Natural killer cell treated with Interleukin-12 subunit alpha and Interleukin-12 subunit beta and Interleukin-15 and Interleukin-18, amount 100 ng/mL, for 72 hours (primary cell): ENCODE results near the gene MRPL2. TPM values are rescaled to one million over a fixed set of nuclear protein-coding genes. Genes with fewer than 3 reads are reported as not detected.
A peak's percentile ranks its signal among the peaks of the same experiment; 100 is the strongest.
"Not testable (repeated sequence)": the region's sequence is repeated elsewhere in the genome, so short reads cannot be mapped to it uniquely, and the experiment has no call there.

ENCODE experiments used
- ATAC-seq, 2 donors: fragments of 150-1000 bp; cut with Tn5 transposase in 1 of 2; sonication (Bioruptor Pico), chemical (Tn5 transposase) in 1 of 2; 2 replicates each; pipeline ENCODE4 v1.10.0; 2021
- DNase-seq: peaks from one replicate; pipeline ENCODE4 v3.0.0; 2022; ENCODE audit warnings: low spot score
- H3K27ac Mint-ChIP-seq, 2 donors: 1 replicate in 1 of 2; 2 replicates in 1 of 2; pipeline ENCODE4 v1.8.0; 2022; ENCODE audit warnings: mixed read lengths in 2 of 2, mild to moderate bottlenecking in 1 of 2, moderate library complexity in 1 of 2
- H3K27me3 Mint-ChIP-seq, 2 donors: 1 replicate in 1 of 2; 2 replicates in 1 of 2; pipeline ENCODE4 v1.8.0; 2022; ENCODE audit warnings: mixed read lengths in 2 of 2
- H3K36me3 Mint-ChIP-seq: one replicate; pipeline ENCODE4 v1.8.0; 2022; ENCODE audit warnings: mixed read lengths
- H3K4me1 Mint-ChIP-seq, 2 donors: 1 replicate in 1 of 2; 2 replicates in 1 of 2; pipeline ENCODE4 v1.8.0; 2022; ENCODE audit warnings: low read depth in 2 of 2, mixed read lengths in 2 of 2, mild to moderate bottlenecking in 1 of 2
- H3K4me3 Mint-ChIP-seq: one replicate; pipeline ENCODE4 v1.8.0; 2022; ENCODE audit warnings: mixed read lengths
- H3K9me3 Mint-ChIP-seq: 2 replicates; pipeline ENCODE4 v1.8.0; 2022; ENCODE audit warnings: mixed read lengths
- total RNA-seq, 2 donors: library from RNA; stranded (reverse); gene quantifications; one replicate each; pipeline ENCODE4 v1.2.3, GENCODE V29; 2022

The MRPL2 gene
- total RNA-seq, 2 donors from 2014 or later: 41.7 to 59.6 TPM

DNA sequence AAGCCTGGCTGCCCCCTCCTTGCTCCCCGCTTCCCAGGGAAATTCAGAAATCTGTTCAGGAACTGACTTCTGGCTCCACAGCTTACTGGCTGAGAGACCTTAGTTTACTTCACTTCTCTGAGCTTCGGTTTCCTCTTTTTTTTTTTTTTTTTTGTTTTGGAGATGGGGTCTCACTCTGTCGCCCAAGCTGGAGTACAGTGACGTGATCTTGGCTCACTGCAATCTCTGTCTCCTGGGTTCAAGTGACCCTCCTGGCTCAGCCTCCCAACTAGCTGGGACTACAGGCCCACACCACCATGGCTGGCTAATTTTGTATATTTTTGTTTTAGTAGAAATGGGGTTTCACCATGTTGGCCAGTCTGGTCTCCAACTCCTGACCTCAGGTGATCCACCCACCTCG, 31.8 kb upstream of the MRPL2 start:
- Mint-ChIP-seq H3K27ac (no peak overlapping the region), H3K4me1 (peaks cover 5 to 8% of the 10 kb centered on the region in 2 donors), H3K36me3 (no peaks in the 10 kb centered on the region), H3K27me3 (peaks cover 0 to under 1% of the 10 kb centered on the region in 2 donors), H3K4me3 (no peak overlapping the region), H3K9me3 (no peaks in the 10 kb centered on the region)
- DNase-seq (no peak), ATAC-seq (no peak)

DNA sequence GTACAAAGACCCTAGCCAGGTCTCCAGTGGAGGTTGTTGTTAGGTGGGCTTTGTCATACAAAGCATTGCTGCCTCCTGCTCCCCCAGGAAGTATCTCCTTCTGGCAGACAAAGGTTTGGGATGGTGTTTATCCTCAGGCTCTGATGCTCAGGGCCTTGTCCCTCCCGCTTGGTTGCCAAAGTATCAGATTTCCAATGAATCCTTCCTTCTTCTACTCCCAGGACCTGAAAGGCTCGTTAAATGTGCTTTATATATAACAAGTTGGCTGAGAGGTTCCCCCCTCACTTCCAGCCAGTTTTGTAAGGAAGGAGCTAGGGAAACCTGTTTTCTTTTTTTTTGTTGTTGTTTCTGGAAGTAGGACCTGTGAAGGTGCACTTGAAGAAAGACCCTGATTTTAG, 31.3 kb upstream of the MRPL2 start:
- Mint-ChIP-seq H3K27me3 (peaks cover 0 to 3% of the 10 kb centered on the region in 2 donors), H3K36me3 (no peaks in the 10 kb centered on the region), H3K27ac (no peak overlapping the region), H3K4me1 (peaks cover 5 to 10% of the 10 kb centered on the region in 2 donors), H3K9me3 (no peaks in the 10 kb centered on the region), H3K4me3 (no peak overlapping the region)
- no peak for DNase-seq
- ATAC-seq: no peak

GRCh38 chr6:43089874-43090558, 30.8 kb upstream of the MRPL2 start:
- H3K4me3 Mint-ChIP-seq: no peak overlapping the region
- peaks cover 5 to 10% of the 10 kb centered on the region in 2 donors for H3K4me1 Mint-ChIP-seq
- DNase-seq (no peak), ATAC-seq (no peak)
- no peak overlapping the region for H3K27ac Mint-ChIP-seq
- H3K9me3 Mint-ChIP-seq: no peaks in the 10 kb centered on the region
- no peaks in the 10 kb centered on the region for H3K36me3 Mint-ChIP-seq
- peaks cover 0 to 3% of the 10 kb centered on the region in 2 donors for H3K27me3 Mint-ChIP-seq

DNA sequence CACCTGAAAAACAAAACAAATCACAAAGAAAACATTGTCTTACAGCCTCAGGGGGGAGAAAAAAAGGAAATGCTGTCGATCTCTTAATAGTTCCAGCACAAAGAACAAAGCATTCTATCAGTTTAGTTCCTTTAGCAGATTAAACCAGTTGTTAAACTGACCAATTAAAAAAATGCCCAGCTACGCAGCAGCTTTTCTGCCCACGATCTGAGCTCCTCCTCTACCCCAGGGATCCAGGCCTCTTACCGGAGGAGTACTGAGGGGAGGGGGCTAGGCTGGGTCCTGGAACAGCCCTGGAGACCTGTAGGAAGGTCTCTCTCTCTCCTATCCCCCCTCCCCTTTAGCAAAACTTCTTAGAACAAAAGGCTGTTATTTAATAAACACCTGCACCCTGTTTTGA, 30.2 kb upstream of the MRPL2 start:
- peaks cover 5 to 10% of the 10 kb centered on the region in 2 donors for H3K4me1 Mint-ChIP-seq
- peaks cover 0 to 3% of the 10 kb centered on the region in 2 donors for H3K27me3 Mint-ChIP-seq
- no peak for ATAC-seq
- H3K9me3 Mint-ChIP-seq: no peaks in the 10 kb centered on the region
- no peak overlapping the region for H3K27ac Mint-ChIP-seq
- no peak for DNase-seq
- no peaks in the 10 kb centered on the region for H3K36me3 Mint-ChIP-seq
- no peak overlapping the region for H3K4me3 Mint-ChIP-seq

GRCh38 chr6:43088654-43089056, 29.4 kb upstream of the MRPL2 start:
- H3K36me3 Mint-ChIP-seq: no peaks in the 10 kb centered on the region
- peaks cover 0 to 7% of the 10 kb centered on the region in 2 donors for H3K4me1 Mint-ChIP-seq
- H3K9me3 Mint-ChIP-seq: no peaks in the 10 kb centered on the region
- H3K27ac Mint-ChIP-seq: no peak overlapping the region
- no peak for DNase-seq
- peaks cover 2 to 3% of the 10 kb centered on the region in 2 donors for H3K27me3 Mint-ChIP-seq
- no peak overlapping the region for H3K4me3 Mint-ChIP-seq
- ATAC-seq: no peak

- ATAC-seq: peak; percentile 60 to 65
- H3K27me3 Mint-ChIP-seq: peaks cover 3 to 6% of the 10 kb centered on the region in 2 donors
- H3K4me3 Mint-ChIP-seq: no peak overlapping the region
- H3K4me1 Mint-ChIP-seq: peaks cover 0 to 4% of the 10 kb centered on the region in 2 donors
- H3K27ac Mint-ChIP-seq: no peak overlapping the region
- H3K36me3 Mint-ChIP-seq: no peaks in the 10 kb centered on the region
- H3K9me3 Mint-ChIP-seq: no peaks in the 10 kb centered on the region
- no peak for DNase-seq
These were observed 26.9 kb upstream of the MRPL2 start for GRCh38 chr6:43086022-43086658.

- H3K9me3 Mint-ChIP-seq: no peaks in the 10 kb centered on the region
- no peaks in the 10 kb centered on the region for H3K36me3 Mint-ChIP-seq
- H3K27me3 Mint-ChIP-seq: peaks cover 3 to 13% of the 10 kb centered on the region in 2 donors
- no peak for DNase-seq
- ATAC-seq: no peak
- no peak overlapping the region for H3K27ac Mint-ChIP-seq
- no peak overlapping the region for H3K4me3 Mint-ChIP-seq
- H3K4me1 Mint-ChIP-seq: peaks cover 3 to 7% of the 10 kb centered on the region in 2 donors
These were observed 23.8 kb upstream of the MRPL2 start for GRCh38 chr6:43082806-43083655.

- not testable (repeated sequence) for H3K27ac Mint-ChIP-seq, H3K36me3 Mint-ChIP-seq, H3K9me3 Mint-ChIP-seq, ATAC-seq, DNase-seq, H3K4me3 Mint-ChIP-seq
- H3K27me3 Mint-ChIP-seq: peaks cover 3 to 19% of the 10 kb centered on the region in 2 donors
- H3K4me1 Mint-ChIP-seq: peaks cover 7 to 11% of the 10 kb centered on the region in 2 donors
These were observed 22.7 kb upstream of the MRPL2 start for GRCh38 chr6:43081922-43082321.

DNA sequence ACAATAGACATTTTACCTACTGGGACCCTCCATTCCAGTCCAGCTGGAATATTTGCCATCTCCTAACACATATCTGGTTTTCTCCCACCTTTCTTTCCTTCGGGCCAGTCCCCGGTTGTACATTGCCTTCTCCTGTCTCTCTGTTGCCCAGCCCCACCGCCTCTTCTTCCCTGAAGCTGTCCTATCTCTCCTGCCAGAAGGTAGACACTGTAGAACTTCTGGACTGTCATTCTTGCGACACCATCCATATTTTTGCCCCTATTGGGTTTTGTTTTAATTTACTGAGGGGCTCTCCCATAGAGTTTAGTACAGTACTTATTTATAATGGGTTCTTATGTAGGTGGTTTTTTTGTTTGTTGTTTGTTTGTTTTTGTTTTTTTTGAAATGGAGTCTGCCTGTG, 21.8 kb upstream of the MRPL2 start:
- ATAC-seq: no peak
- H3K4me3 Mint-ChIP-seq: no peak overlapping the region
- H3K27ac Mint-ChIP-seq: no peak overlapping the region

DNA sequence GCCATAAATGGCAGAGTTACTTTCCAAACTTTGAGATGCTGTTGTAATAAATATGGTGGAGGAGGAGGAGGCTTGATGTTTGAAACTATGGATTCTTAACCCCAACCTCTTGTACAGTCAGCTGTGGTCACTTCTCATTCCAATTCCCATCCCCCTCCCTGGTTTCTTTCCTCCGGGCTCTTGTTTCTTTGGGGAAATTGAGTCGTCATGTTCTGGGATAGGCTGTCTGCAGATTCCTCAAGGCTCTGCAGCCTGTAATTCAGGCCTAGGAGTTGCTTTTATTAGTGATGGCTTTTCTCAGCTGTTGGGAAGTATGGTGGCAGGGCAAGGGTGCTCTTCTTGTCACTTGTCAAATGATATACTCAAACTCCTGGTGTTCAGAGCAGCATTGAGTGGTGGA, 19.5 kb upstream of the MRPL2 start:
- Mint-ChIP-seq H3K27me3 (peaks cover 0 to 17% of the 10 kb centered on the region in 2 donors), H3K4me1 (peaks cover 7% of the 10 kb centered on the region in 2 donors), H3K9me3 (no peaks in the 10 kb centered on the region), H3K27ac (no peak overlapping the region), H3K4me3 (no peak overlapping the region), H3K36me3 (no peaks in the 10 kb centered on the region)
- ATAC-seq (no peak), DNase-seq (no peak)

More for the DNA sequence above, 21.8 kb upstream of the MRPL2 start:
- no peak for DNase-seq
- no peaks in the 10 kb centered on the region for H3K36me3 Mint-ChIP-seq
- no peaks in the 10 kb centered on the region for H3K9me3 Mint-ChIP-seq
- H3K27me3 Mint-ChIP-seq: peaks cover 2 to 19% of the 10 kb centered on the region in 2 donors
- peaks cover 7 to 9% of the 10 kb centered on the region in 2 donors for H3K4me1 Mint-ChIP-seq

GRCh38 chr6:43077981-43078511, 18.8 kb upstream of the MRPL2 start:
- H3K4me3 Mint-ChIP-seq: peak overlapping the region; percentile 11
- H3K27me3 Mint-ChIP-seq: peaks cover 0 to 14% of the 10 kb centered on the region in 2 donors
- no peaks in the 10 kb centered on the region for H3K36me3 Mint-ChIP-seq
- no peak for DNase-seq
- H3K9me3 Mint-ChIP-seq: no peaks in the 10 kb centered on the region
- H3K4me1 Mint-ChIP-seq: peaks cover 7% of the 10 kb centered on the region in 2 donors
- ATAC-seq: no peak
- H3K27ac Mint-ChIP-seq: no peak overlapping the region

GRCh38 chr6:43077333-43077809, 18.1 kb upstream of the MRPL2 start:
- Mint-ChIP-seq H3K9me3 (no peaks in the 10 kb centered on the region), H3K4me3 (peak overlapping the region; percentile 15), H3K27me3 (peaks cover 0 to 14% of the 10 kb centered on the region in 2 donors), H3K4me1 (peaks cover 7% of the 10 kb centered on the region in 2 donors), H3K36me3 (peaks cover 4% of the 10 kb centered on the region), H3K27ac (no peak overlapping the region)
- DNase-seq (no peak), ATAC-seq (no peak)

- Mint-ChIP-seq H3K27me3 (peaks cover 0 to 14% of the 10 kb centered on the region in 2 donors), H3K4me3 (peak overlapping the region; percentile 45), H3K27ac (no peak overlapping the region), H3K36me3 (peaks cover 8% of the 10 kb centered on the region), H3K4me1 (peaks cover 7% of the 10 kb centered on the region in 2 donors), H3K9me3 (no peaks in the 10 kb centered on the region)
- DNase-seq: no peak
- ATAC-seq: peak in 1 of 2 donors; percentile 9
These were observed 17.5 kb upstream of the MRPL2 start for GRCh38 chr6:43076464-43077332.
